GM12892 (cell line): ENCODE measurements around the gene ATE1.

Experiments used
- DNase-seq: peaks from one replicate; pipeline ENCODE4 v3.0.0; 2011; ENCODE audit not compliant: insufficient read length
- FAIRE-seq: peaks from 2 replicates; lab custom pipeline; 2011; peaks lifted over from hg19 to GRCh38; lab: Jason Lieb, UNC
- POLR2A ChIP-seq: IDR thresholded peaks from 2 replicates; pipeline ENCODE4 v1.6.1; 2011; ENCODE audit warnings: low read depth, low read length, control low read depth
- POLR2AphosphoS5 ChIP-seq: IDR thresholded peaks from 2 replicates; pipeline ENCODE4 v1.6.1; 2011; ENCODE audit warnings: low read depth, low read length, control low read depth
- TAF1 ChIP-seq: IDR thresholded peaks from 2 replicates; pipeline ENCODE4 v1.6.1; 2011; ENCODE audit warnings: low read depth, mild to moderate bottlenecking, control low read depth, low read length, borderline replicate concordance

Gene ATE1

DNA sequence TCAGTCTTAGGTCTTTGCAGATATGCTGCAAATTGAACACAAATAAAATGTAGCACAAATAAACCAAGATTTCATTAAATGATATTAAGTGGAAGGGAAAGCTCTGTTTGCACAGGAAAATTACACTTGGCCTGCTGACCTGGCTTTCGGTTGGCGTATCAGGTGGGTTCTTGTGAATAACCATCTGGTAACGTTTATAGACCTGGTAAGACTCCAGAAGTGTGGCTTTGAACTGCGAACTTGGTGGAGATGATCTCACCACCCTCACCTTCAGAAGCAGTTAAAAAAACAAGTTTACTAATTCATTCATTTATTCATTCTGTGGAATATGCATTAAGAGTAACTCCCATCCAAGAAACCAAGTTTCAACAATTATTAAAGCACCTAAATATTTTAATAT is 28.1 kb downstream of the ATE1 start:
- DNase-seq (no peak), FAIRE-seq (no peak)
- TF ChIP-seq POLR2AphosphoS5: no peak
- no peak for TF ChIP-seq TAF1
- TF ChIP-seq POLR2A: no peak

DNA sequence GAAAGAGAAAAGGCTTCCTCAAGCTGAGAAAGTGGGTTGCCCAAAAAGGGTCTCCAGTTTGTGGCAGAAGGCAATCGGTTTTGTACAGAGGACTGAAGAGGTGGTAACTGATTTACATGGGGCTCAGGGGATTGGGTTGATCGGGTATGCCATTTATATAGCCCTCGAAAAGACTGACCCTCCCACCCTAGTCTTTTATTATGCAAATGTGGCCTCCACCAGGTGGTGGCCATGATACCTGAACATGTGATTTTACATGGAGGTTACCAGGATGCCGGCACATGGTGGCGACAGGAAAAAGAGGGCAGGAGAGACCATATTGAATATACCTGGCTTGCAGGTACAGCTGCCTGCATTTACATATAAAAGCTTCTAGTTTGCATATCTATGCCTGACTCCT is 36.7 kb downstream of the ATE1 start:
- TF ChIP-seq POLR2AphosphoS5 (no peak), POLR2A (no peak), TAF1 (no peak)
- no peak for DNase-seq
- FAIRE-seq: no peak

DNA sequence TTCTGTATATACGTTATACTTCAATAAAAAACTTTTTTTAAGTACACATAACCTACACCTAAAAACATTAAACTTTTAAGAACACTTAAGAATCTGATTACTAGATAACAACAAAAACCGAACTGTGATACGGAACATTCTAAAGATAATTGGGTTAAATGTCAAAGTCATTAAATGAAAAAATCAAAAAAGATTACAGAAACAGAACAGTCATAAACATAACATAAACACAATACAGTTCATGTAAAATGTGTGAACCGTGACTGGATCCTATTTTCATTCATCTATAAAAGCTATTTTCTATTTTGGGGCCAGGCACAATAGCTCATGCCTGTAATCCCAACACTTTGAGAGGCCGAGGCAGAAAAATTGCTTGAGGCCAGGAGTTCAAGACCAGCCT is 38.6 kb downstream of the ATE1 start:
- no peak for FAIRE-seq
- no peak for DNase-seq
- TF ChIP-seq POLR2A (no peak), POLR2AphosphoS5 (no peak), TAF1 (no peak)

DNA sequence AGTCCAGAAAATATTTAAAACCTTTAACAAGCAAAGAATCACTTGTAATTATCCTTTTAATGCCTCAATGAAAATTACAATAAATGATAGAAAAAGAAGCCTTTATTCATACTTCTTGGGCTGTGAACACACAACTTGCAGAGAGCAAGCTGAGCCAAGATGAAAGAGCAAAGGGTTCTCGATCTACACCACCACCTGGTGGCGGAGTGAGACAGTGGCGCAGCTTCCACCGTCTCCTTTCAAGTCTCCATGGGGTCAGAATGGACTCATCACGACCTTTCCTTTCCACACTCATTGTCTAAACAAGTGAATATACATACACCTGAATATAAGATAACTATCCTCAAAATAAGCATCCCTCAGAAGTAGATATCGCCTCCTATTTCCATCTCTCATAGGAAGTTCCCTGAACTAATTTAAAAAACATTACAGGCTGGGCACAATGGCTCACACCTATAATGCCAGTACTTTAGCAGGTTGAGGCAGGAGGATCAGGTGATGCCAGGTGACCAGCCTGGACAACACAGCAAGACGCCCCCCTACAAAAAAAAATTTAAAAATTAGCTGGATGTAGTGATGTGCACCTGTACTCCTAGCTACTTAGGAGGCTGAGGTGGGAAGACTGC is 40.7 kb downstream of the ATE1 start:
- FAIRE-seq (peak; percentile 46), DNase-seq (peak; percentile 12)
- TF ChIP-seq TAF1 (no peak), POLR2AphosphoS5 (no peak), POLR2A (no peak)

DNA sequence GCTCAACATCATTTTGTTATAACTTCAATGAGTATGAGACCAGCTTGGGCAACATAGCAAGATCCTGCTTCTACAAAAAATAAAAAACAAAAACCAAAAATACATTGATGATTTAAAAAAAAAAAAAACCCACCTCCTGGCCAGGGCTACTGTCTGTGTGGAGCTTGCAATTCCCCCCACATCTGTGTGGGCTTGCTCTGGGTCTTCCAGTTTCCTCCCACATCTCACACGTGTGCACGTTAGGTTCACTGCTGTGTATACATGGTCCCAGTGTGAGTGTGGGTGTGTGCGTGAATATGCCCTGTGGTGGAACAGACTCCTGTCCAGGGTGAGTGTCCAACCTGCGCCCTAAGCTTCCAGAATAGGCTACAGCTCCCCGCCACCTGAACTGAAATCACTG is 41.6 kb downstream of the ATE1 start:
- FAIRE-seq (no peak), DNase-seq (no peak)
- TF ChIP-seq POLR2A (no peak), POLR2AphosphoS5 (no peak), TAF1 (no peak)

DNA sequence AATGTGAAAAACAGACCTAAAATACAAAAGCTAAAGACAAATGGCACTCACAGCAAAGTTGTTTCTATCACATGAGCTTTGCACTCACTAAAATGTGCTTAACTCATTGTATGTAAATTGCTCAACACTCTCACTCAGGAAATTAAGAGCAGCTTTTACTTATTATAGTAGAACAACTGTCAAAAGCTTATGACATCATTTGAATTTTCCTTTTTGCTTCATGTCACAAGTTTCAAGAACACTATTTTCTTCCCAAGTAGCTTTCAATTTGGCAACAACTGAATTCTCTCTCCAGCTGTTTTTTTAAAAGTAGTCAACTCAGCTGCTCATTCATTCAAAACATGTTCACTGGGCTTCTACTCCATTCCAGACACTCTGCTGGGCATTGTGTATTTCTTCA is 46.9 kb downstream of the ATE1 start:
- FAIRE-seq (no peak), DNase-seq (no peak)
- no peak for TF ChIP-seq TAF1
- no peak for TF ChIP-seq POLR2A
- TF ChIP-seq POLR2AphosphoS5: no peak

DNA sequence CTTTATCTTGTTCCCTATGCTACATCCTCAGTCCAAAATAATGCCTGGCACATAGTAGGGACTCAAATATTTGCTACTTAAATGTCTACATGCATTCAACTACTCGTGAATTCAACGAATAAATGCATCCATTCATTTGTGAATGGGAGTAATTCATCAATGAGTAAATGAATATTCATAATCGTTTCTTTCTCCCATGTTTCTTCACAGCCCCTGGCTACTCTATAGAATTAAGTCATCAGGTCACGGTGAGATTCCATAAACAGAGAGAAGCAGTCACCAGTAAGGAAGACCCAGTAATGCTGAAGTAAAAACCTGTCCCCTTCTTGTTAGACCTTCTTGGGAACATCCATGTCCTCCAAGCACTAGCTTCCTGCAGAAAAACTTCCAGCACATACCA is 48.4 kb downstream of the ATE1 start:
- TF ChIP-seq POLR2AphosphoS5 (no peak), TAF1 (no peak), POLR2A (no peak)
- FAIRE-seq (no peak), DNase-seq (no peak)

DNA sequence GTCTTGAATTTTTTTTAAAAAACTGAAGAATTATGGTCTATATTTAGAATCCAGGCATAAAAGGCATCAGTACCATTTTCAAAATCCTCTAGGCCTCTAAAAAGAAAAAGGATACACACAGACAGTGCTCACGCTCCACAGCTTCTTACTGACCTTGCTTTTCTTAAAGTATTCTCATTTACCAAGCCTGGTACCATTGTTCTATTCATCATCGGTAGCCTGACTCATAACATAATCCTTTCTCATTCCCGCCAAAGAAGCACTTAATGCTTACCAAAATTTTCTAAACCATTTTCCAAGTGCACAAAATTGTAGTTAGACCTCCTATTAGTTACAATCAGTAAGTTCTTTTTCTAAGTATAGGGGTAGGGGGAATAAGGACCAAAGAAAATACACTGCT is 54.6 kb downstream of the ATE1 start:
- no peak for DNase-seq
- FAIRE-seq: no peak
- no peak for TF ChIP-seq POLR2AphosphoS5

DNA sequence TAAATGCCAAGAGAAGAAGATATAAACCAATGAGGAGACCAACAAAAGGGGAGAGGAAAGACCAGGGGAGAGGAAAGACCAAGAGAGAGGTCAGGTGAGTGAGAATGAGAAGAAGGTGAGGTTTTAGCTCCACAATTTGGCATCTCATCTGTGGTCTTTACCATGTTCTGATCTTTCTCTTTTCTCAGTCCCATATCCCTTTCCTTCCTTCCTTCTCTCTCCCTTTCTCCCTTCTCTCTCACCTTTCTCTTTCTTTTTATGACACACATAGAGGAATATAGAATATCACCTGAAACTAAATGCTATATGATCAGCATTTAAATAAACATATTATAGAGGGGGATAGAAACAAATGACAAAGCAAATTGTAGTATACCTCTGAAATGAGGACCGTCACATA is 57.4 kb downstream of the ATE1 start:
- FAIRE-seq (no peak), DNase-seq (no peak)
- TF ChIP-seq TAF1 (no peak), POLR2AphosphoS5 (no peak)

DNA sequence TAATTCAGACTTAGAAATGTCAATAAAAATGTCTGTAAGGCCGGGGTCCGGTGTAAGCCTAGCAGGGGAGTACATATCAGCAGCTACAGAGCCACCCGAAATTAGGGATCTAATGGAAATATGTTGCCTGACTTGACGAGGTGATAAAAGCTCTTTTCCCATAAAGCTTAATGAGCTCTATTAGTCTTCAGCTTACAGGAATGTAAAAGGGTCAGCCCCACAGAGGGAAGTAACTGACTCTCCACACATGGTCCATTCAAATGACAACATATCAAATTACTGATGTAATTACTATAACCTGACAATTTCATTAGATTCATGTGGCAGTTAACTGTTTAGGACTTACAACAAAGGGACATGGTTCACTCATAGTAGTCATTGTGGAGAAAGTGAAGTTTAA is 62.3 kb downstream of the ATE1 start:
- no peak for DNase-seq
- TF ChIP-seq TAF1: no peak
- TF ChIP-seq POLR2A: no peak
- no peak for TF ChIP-seq POLR2AphosphoS5
- no peak for FAIRE-seq

DNA sequence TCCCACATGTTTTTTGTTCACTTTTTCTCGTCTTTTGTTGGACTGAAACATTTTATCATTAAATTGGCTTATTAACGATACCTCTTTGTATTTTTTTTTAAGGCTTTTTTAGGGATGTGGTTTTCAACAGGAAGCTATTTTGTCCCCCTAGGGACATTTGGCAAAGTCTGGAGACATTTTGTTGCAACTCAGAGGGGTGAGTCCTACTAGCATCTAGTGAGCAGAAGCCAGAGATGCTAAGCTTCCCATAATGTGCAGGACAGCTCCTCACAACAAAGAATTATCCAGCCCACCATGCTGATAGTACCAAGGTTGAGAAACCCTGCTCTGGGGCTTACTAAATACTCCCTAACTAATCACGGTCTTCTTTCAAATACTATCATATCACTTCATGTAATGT is 63.2 kb downstream of the ATE1 start:
- FAIRE-seq (no peak), DNase-seq (no peak)
- TF ChIP-seq POLR2A (no peak), TAF1 (no peak), POLR2AphosphoS5 (no peak)

DNA sequence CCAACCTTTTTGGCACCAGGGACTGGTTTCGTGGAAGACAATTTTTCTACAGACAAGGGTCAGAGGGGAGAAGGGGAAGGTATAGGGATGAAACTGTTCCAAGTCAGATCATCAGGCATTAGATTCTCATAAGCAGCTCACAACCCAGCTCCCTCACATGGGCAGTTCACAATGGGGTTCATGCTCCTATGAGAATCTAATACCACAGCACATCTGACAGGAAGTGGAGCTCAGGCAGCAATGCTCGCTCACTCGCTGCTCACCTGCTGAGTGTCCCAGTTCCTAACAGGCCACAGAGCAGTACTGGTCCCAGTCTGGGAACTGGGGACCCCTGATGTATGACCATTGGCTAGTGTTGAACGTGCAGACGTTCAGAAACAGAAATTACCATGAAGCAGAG is 63.7 kb downstream of the ATE1 start:
- TF ChIP-seq TAF1 (no peak), POLR2A (no peak), POLR2AphosphoS5 (no peak)
- peak; percentile 46 for FAIRE-seq
- no peak for DNase-seq

DNA sequence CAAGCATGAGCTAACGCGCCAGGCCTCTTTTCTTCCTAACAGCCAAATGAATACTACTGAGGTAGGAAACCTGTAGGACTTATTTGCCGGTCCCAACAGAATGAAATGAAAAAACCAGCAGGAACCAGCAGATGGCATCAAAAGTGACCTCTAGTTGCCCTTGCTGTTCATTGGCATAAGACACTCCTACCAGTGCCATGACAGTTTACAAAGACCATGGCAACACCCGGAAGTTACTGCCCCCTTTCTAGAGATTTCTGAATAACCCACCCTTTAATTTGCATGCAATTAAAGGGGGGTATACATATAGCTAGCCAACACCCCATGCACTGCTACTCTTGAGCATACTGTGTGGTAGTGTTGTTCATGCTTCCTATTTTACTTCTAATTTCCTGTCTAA is 65.2 kb downstream of the ATE1 start:
- DNase-seq: no peak
- TF ChIP-seq POLR2AphosphoS5: no peak
- no peak for TF ChIP-seq TAF1
- no peak for TF ChIP-seq POLR2A

More for the DNA sequence above, 65.2 kb downstream of the ATE1 start:
- FAIRE-seq: no peak
